Stimulated activated naive CD4-positive, alpha-beta T cell treated with Interleukin-2 at 50 U/mL for 16 hours (primary cell): ENCODE results near the gene MYL9.
"Not testable (repeated sequence)": the region's sequence is repeated elsewhere in the genome, so short reads cannot be mapped to it uniquely, and the experiment has no call there.

Source experiments
- DNase-seq: peaks from one replicate; lab custom pipeline; 2025; lab: John Stamatoyannopoulos, UW

MYL9 gene

DNA sequence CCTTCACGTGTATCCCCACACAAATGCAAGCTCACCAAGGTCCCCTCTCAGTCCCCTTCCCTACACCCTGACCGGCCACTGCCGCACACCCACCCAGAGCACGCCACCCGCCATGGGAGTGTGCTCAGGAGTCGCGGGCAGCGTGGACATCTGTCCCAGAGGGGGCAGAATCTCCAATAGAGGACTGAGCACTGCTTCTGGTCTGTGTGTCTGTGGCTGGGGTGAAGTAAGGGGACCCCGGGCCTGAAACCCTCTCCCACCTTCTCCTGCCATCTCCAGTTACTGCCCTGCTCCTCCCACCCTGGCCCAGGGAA, 8.3 kb downstream of the MYL9 start:
- no peak for DNase-seq

- DNase-seq, result no peak
These were observed 8.8 kb downstream of the MYL9 start for GRCh38 chr20:36549942-36550789.

- no peak for DNase-seq
These were observed 9.5 kb downstream of the MYL9 start for GRCh38 chr20:36550790-36551299.

- DNase-seq, result no peak
These were observed 13.9 kb downstream of the MYL9 start for GRCh38 chr20:36555248-36555647.

DNA sequence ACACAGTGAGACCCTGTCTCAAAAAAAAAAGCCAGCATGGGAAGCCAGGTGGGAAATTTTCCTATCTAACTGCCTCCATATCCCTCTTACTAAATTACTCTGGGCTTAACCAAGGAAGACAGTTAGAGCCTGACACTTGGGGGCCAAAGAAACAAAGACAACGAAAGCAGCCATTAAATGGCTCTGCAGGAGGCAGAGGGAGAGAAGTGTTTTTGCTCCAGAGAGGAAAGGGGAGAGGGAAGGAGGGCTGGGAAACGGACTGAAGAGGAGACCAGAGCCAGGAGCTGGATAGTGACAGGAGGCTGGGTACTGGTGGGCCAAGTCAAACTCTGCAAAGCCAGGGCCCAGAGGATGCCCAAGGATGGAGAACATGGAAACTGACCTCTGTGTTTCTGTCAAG, 21.4 kb downstream of the MYL9 start:
- DNase-seq, result no peak

DNA sequence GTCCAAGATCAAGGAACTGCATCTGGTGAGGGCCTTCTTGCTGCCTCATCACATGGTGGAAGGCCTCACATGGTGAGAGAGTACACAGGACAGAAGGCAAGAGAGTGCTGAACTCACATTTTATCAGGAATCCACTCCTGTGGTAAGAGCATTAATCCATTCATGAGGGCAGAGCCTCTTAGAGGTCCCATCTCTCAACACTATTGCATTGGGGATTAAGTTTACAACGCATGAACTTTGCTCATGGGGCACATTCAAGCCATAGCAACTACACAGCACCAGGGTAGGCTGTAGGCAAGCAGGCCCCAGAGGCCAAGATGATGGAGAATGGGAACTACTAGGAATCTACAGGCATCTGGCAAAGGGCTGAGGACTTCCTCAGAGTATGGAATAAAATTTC, 22.1 kb downstream of the MYL9 start:
- DNase-seq, result no peak

DNA sequence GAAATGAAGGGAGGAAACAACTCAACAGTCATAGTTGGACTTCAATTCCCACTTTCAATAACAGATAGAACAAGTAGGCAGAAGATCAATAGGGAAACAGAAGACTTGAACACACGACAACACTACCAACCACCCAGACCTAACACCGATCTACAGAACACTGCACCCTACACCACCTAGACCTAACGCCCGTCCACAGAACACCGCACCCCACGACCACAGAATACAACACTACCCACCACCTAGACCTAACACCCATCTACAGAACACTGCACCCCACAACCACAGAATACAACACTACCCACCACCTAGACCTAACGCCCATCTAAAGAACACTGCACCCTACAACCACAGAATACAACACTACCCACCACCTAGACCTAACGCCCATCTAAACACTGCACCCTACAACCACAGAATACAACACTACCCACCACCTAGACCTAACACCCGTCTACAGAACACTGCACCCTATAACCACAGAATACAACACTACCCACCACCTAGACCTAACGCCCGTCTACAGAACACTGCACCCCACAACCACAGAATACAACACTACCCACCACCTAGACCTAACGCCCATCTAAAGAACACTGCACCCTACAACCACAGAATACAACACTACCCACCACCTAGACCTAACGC, 22.9 kb downstream of the MYL9 start:
- DNase-seq, result not testable (repeated sequence)

- not testable (repeated sequence) for DNase-seq
These were observed 23.4 kb downstream of the MYL9 start for GRCh38 chr20:36564726-36565121.

DNA sequence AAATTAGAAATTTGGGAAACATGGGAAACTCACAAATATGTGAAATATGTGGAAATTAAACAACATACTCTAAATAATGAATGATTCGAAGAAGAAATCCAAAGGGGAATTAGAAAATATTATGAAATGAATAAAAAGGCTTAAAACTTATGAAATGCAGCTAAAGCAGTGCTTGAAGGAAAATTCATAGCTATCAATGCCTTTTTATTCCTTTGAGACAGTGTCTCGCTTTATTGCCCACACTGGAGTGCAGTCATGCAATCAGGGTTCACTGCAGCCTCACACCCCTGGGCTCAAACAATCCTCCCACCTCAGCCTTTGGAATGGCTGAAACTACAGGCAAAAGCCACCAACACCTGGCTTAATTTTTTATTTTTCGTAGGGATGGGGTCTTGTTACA, 24.2 kb downstream of the MYL9 start:
- DNase-seq, result no peak

DNA sequence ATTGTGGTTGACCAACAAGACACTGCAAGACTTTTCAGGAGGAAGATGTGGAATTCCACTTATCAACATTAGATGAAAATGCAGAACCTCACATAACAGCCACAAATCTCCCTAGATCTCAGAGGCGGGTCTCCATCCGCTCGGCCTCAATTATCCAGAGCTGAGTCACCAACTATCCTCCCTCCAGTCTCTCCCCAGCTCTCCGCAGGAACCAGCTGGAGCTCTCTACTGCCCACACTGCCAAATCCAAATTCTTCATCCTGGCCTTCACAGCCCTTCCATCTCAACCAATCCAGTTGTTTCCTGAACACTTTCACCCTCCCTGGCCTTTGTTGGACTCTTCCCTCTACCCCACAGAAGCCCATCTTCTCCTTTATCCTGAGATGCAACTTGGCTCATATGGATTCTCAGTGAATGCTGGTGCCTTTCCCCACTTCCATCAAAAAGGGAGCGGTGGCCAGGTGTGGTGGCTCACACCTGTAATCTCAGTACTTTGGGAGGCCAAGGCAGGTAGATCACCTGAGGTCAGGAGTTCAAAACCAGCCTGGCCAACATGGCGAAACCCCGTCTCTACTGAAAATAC, 28.6 kb downstream of the MYL9 start:
- DNase-seq, result no peak

- DNase-seq, result no peak
These were observed 30.5 kb downstream of the MYL9 start for GRCh38 chr20:36571564-36572504.

GRCh38 chr20:36572701-36573102, 31.4 kb downstream of the MYL9 start:
- DNase-seq, result peak; percentile 70

GRCh38 chr20:36573103-36573797, 31.9 kb downstream of the MYL9 start, which contains the start of gene TGIF2:
TGIF2 (plus strand) TSS chr20:36573597; CDS start chr20:36578775, 5,178 bp downstream.
- DNase-seq, result peak; percentile 87

DNA sequence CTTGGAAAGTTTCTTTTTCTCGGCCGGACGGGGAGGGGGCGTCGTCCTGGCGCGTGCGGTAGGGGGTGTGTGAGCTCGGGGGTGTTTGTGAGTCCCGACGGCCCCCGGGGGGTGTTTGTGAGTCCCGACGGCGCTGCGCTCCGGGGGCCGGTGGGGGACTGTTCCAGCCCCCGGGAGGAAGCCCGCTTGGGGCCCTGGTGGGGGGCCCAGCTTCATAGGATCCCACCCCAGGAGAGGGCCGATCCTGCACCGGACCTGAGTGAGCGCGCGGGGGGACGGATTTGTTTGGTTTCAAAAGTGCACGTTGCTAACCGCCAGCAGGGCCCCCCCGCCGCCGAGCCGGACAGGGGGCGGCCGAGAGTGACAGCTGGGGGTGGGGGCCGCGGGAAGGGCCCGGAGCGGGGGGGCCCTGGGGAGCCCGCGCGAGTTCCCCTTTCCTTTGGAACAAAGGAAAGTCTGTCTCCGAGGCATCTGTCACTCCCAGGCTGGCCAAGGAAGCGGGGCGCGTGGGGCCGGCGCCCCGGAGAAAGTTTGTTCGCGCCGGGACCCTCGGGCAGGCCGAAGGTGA, 32.6 kb downstream of the MYL9 start:
- peak; percentile 43 for DNase-seq

- DNase-seq, result peak; percentile 48
These were observed 33.2 kb downstream of the MYL9 start for GRCh38 chr20:36574366-36575135.

DNA sequence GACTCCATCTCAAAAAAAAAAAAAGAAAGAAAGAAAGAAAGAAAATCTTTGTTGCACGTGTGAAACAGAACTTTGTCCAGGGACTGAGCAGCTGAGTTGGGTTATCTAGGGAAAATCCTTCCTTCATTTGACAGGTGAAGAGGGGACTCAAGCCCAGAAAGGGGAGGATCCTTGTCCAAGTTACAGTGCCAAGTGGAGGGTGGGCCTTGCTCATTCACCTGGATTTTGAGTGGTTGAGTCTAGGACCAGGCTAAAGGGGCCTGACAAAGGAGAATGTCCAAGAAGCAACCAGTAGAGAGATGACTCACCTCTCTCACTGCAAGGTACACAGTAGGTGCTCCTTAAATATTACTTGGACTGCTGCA, 34.7 kb downstream of the MYL9 start:
- no peak for DNase-seq

DNA sequence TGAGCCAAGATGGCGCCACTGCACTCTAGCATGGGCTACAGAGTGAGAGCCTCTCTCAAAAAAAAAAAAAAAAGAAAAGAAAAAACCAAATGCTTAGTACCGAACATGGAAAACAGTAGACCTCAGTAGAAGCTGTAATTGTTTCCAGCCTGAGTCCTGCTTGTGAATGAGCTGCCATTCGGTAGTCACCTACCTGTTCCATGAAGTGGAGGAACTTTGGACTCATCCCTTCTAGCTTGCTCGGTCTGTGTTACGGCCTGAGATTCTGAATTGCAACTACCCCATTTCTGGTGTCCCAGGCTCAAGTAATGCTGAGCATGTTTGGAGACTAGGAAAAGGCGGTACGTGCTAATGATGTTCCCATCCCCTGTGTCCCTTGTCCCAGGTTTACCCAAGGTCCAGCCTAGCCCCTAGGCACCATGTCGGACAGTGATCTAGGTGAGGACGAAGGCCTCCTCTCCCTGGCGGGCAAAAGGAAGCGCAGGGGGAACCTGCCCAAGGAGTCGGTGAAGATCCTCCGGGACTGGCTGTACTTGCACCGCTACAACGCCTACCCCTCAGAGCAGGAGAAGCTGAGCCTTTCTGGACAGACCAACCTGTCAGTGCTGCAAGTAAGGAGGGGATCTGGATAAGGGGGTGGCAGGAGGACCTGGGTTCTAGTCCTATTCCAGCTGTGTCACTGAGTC, 37.2 kb downstream of the MYL9 start:
- DNase-seq, result no peak

DNA sequence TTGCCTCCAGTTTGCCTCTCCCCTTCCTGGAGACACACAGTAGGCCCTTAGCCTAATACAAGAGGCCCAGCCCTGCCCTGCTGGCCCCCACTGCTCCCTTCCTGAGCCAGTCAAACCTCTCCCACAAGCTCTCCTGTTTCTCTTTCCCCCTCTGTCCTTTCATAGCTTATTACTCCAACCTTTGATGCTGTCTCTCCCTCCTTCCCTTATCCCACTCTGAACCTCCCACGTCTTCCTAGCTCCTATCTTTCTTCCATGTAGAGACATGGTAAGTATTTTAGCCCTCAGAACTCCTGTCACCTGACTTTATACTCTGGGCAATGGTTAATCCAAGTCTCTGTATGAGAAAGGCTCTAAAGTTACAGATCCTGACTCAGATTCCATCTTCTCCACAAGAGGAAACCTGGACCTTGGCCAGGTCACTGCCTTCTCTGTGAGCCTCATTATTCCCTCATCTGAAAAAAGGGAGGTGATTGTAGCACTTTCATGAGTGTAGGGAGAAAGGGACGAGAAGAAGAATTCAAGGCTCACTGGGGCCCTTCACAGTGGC, 38.8 kb downstream of the MYL9 start:
- DNase-seq, result no peak

DNA sequence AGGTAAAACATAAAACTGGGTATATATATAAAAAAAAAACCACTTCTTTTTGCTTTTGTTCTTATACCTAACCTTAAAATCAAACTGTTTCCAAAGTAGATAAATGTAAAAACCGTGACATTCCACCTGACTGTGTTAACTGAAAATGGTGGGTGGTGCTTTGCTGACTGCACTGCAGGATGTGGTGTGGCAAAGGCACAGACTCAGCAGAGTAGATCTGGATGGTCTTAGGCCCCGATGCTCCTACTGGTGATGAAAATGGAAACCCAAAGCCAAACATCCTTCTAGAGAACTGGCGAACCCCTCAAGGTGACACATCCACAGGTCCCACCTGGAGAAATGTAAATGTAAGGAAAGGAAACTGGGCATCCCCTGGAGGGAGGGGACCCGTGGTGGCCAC, 41.0 kb downstream of the MYL9 start:
- DNase-seq, result no peak
